Activated effector memory CD4-positive, alpha-beta T cell treated with Interleukin-2 at 50 U/mL for 16 hours (primary cell): ENCODE measurements around the gene MRPL28.
"Not testable (repeated sequence)": the region's sequence is repeated elsewhere in the genome, so short reads cannot be mapped to it uniquely, and the experiment has no call there.

Source experiments
- DNase-seq: peaks from one replicate; pipeline ENCODE4 v3.0.0-alpha.2; 2020

MRPL28 gene

DNA sequence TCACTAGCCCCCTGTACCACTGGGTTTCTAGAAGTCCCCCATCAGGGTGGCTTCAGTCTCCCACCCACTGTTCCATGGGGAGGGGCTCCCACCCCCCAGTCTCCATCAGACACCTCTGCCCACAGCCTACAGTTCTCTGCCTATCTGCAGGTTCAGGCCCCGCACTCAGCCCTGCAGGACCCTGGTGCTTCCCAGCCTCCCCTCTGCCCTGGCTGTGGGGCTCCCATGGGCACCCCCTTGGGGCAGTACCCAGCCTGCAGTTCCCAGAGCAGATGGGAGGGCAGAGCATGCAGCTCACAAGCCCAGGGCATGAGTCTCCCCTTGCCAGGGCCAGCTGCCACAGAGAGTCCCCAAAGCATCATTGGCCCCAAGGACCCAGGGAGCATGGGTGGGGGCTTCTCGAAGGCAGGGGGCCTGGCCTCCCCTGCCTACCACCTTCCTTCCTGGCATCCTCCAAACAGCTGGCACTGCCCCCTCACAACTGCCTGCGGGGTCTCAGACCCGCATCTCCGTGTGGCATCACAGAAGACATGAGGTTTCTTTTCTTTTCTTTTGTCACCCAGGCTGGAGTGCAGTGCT lies 2.8 kb upstream of the MRPL28 start:
- no peak for DNase-seq

DNA sequence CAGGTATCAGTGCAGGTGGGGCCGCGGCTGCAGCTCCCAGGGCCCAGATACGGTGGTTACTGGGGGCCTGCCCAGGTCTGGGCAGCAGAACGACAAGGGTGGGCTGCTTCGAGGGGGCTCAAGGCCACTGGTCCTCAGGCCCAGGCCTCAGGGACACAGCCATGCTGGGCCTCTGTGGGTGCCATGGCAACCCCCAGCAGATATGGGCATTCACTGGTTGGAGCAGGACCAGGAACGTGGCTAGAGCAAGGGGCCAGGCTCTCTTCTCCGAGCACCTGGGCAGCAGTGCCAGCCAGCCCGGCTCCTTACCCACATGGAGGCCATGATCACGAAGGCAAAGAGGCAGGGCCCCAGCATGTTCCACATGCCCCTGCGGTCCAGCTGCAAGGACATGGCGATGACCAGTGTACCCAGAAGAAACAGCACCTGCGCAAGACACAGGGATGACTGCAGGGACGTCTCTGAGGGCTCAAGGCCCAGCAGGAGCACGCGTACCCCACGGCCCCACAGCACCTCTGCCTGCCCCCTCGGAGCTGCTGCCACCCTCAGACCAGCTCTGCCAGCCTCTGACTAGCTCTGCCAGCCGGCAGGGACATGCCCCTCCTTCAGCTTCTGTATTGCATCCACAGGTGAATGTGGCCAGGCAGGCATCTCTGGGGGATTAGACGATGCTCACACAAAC lies 2.1 kb upstream of the MRPL28 start:
- DNase-seq = no peak

DNA sequence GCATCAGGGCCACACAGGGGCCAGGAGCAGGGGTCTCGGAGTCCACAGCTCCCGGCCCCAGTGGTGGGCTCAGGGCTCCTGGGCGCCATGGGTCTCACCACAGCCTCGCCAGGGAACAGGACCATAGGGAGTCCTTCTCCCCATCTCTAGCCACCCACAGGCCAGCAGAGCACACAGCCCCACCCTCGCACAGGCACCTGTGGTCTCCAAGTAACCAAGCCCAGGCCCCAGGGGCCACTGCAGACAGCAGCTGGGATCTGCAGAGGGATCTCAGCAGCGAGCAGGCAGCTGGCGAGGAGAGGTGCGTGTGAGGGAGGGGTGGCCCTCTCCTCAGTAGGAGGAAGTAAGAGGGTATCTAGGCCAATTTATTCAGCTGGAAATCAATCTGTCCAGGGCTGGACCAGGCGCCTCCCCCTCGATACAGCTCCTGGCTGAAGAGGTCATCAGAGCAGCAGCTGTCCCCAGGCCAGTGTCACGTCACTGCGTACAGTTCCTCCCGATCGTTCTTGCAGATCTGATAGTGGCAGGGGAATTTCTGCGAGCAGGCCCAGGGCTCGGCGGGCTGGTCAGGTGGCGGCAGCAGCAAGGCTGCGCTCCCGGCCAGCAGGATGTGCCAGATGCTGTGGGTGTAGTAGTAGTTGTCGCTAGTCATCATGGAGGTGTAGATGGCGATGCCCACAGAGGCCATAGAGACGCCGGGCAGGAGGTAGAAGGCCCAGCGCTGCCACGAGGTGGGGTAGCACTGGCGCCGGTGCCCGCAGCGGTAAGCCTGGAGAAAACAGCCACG lies 1.4 kb upstream of the MRPL28 start:
- no peak for DNase-seq

DNA sequence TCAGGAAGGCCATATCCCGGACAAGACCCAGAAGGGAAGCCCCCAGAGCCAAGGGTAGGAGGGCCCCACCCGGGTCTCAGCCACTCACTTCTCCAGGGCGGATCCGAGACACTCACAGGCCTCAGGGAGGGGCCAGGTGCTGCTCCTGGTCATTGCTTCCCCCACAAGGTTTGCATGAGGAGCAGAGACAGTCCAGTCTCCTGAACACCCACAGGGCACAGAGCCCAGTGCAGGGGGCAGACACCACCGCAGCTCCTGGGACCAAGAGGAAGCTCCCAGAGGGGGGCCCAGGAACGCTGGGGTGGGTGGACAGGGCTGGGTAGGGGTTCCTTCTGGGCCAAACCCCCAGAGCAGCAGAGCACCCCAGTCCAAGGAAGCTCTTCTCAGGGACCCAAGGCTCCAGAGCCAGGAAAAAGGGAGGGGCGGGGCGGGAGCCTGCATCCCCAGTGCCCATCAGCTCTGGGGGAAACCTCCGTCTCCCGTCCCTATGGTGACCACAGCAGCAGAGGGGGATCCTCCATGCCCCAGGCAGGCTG lies 709 bp upstream of the MRPL28 start:
- no peak for DNase-seq

DNA sequence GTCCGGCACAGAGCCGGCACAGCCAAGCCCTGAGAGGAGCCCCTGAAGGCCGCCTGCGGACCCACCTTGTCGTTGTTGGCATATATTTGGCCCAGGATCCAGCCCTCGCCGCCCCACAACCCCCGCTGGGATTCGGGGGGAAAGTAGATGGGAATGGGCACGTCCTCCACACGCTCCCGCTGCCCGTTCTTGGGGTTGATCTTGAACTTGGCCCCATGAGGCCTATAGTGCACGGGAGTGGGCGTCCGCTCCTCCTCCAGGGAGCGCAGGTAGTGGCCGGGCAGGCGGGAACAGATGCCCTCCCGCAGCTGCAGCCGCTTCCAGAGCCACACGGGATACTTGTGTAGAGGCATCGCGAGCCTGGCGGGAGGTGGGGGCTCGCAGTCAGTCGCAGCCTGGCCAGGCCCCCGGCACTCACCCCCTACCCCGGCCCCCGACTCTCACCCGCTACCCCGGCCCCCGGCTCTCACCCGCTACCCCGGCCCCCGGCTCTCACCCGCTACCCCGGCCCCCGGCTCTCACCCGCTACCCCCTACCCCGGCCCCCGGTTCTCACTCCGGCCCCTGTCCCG lies 387 bp downstream of the MRPL28 start:
- no peak for DNase-seq

DNA sequence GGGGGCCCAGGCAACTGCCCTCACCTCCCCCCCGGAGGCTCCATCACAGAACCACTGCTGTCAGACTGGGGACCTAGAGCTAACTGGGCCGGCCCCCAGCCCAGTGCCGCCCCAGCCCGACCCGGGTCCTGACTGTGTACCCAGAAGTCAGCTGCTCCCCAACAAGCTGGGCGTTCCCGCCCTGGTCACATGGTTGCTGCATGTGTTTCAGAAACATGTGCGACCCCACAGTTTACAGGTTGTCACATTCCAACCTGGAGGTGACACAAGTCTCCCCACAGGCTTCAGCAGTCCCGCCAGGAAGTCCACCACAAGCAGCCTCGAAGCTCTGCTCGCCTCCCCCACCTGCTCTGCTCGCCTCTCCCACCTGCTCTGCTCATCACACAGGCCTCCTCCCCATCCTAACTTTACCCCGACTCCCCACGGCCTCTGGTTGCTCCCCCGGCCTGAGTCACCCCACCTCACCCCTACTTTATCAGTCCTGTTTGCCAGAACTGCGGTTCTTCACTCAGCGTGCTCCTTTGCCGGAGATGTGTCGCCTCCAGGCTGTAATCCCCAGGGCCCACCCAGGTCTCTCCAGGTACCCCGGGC lies 968 bp downstream of the MRPL28 start:
- DNase-seq = no peak

DNA sequence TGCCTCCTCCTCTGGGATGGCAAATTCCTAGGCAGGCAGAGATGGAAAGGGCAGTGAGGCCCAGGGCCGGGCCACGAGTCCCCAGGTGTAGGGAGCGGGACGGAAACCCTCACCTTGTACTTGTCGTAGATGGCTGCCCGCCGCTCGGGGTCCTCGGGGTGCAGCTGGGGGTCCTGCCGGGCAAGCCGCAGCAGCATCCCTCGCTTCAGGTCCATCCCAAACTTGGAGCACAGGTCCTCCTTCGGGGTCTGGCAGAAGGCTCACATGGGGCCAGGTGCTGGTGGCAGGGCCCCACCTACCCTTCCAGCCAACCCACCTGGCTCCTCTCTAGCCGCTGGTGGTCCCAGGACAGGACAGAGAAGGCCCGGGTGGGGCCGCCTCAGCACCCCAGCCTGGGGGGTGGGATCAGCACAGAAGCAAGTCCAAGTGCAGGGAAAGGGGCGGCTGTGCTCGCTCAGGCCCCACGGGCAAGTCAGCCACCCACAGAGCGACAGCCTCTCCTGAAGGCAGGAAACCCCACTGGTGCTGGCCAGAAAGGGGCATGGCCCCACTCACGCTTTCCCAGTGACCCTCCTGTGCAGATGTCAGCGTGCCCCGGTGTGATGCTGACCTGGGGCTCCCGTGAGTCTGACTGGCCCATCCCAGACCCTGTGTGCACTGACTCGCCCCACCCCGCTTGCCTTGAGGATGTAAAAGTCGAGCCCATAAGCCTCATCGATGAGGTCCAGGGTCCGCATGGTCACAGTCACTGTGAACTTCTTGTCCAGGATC lies 1.8 kb downstream of the MRPL28 start:
- DNase-seq = no peak

DNA sequence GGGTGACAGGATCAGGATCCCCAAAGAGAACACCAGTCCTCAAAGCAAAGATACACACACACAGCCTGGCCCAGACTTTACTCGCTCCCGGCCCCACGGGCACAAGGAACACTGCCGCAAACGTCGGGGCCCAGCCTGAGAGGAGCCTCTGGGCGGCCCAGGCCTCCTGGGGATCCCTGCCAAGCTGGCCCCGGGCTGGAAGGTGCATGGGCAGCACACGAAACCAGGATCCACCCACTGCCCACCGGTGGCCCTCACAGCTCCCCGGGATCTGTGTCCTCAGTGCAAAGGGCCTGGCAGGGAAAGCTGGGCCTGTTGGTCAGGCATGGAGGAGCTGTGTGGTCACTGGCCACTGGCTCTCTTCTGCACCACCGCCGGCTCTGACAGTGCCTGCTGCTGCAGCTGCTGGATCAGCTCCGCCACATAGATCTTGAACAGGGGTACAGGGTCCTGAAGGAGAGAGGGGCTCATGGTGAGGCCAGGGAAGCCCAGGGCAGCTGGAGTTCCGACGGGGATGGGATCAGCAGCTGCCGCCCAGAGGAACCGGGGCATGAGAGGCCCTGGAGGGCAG lies 2.9 kb downstream of the MRPL28 start:
- DNase-seq = no peak

DNA sequence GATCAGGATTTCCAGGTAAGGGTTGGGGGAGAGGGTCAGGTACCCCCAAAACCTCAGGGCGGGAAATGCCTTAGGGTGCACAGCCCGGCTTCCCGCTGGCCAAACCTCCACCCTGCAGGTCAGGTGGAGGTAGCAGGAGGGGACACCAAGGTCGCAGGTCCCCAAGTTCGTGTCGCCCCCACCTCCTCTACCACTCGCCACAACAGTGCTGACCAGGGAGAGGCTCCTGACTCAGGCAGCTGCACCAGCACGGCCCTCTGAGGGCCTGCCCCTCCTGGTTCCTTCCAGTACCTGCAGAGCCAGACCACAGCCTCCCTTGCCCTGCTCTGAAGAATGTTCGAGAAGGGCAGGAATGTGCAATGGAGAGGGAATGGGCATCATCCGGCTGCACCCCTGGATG lies 3.9 kb downstream of the MRPL28 start:
- no peak for DNase-seq

DNA sequence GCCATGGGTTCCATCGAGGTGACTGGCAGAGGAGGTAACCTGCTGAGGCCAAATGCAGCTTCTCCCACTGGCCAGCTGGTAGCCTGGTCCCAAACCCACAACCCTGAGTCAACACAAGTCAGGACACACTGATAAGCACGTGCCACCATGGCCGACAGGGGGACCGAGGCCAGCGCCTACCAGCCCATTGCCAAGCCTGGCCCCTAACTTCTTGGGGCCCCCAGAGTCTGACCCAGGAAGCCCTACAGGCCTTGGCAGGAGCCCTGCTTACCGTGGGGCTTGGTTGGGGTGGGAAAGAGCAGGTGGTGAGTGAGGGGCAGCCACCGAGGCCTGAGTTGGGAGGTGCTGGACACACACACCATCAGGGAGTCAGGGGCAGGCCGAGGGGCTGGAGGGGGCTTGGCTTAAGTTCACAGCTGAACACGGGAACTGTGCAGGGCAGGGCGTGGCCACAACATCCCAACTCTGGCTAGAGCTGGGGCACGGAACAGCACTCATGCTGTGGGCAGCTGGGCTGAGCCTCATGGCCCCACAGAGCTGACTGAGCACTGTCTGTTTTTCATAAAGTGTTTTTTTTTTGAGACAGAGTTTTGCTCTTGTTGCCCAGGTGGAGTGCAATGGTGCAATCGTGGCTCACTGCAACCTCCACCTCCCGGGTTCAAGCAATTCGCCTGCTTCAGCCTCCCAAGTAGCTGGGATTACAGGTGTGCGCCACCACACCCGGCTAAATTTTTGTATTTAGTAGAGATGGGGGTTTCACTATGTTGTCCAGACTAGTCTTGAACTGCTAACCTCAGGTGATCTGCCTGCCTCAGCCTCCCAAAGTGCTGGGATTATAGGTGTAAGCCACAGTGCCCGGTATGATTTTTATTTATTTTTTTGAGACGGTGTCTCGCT lies 5.5 kb downstream of the MRPL28 start:
- no peak for DNase-seq

DNA sequence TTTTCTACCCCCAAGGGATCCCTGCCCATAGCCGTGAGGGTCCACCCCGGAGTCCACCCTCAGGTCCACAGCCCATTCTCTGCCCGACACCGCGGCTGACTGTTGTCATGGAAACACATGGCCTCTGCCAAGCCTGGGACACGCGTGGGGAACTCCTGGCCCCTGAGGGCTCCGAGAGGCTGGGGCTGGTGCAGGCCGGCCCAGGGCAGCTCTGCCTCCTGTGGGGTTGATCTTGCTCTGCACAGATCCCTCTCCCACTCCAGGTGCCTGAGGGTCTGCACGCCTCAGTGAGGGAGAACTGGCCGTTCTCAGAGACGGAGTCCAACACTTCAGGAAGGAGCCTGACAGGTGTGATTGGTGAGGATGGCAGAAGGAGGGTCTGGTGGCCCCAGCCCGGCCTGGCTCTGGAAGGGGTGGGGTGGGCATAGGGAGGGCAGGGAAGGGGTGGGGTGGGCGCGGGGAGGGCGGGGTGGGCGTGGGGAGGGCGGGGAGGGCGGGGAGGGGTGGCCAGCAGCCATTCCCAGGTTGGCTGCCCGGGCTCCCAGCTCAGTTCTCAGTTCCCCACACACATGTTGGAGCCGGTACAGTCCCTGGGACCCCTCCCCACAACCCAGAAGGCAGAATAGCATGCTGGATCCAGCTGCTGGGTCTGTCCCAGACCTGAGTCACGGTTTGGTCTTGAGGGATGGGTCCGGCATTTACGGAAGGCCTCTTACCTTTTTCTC lies 6.4 kb downstream of the MRPL28 start:
- DNase-seq = no peak

DNA sequence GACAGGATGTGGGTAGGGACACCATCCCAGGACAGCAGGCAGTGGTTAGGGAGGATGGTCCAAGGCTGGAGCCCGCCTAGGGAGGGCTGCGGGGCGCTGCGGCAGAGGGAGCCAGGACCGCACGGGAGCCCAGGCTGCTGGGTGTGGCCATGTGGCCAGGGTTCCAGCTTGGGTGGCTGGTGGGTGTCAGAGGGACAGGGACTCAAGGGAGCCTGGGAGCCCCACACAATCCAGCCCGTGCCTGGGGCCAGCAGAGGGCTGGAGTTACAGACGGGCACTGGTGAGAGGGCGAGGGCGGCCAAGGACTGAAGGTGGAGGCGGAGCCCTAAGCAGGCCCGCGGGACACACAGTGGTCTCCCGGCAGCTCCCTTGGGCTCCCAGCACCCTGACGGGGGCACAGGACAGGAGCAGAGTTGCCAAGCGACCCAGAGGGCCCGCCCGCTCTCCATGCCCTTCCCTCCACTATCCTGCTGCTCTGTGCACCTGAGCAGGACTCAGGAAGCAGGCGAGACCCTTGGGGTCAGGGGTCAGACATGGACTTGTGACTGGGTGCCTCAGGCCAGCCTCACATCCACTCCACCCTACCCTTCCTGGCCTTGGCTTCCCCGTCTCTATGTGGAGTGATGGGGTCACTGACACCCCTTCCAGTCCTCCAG lies 7.1 kb downstream of the MRPL28 start:
- no peak for DNase-seq

DNA sequence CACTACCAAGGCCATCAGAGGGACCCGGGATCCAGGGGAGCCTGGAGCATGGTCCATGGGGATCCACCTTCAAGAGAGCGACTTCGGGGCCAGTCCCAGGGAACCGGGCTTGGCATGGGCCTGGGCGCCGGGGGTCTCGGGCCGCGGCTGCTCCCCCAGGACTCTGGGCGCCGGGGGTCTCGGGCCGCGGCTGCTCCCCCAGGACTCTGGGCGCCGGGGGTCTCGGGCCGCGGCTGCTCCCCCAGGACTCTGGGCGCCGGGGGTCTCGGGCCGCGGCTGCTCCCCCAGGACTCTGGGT lies 7.7 kb downstream of the MRPL28 start:
- not testable (repeated sequence) for DNase-seq

DNA sequence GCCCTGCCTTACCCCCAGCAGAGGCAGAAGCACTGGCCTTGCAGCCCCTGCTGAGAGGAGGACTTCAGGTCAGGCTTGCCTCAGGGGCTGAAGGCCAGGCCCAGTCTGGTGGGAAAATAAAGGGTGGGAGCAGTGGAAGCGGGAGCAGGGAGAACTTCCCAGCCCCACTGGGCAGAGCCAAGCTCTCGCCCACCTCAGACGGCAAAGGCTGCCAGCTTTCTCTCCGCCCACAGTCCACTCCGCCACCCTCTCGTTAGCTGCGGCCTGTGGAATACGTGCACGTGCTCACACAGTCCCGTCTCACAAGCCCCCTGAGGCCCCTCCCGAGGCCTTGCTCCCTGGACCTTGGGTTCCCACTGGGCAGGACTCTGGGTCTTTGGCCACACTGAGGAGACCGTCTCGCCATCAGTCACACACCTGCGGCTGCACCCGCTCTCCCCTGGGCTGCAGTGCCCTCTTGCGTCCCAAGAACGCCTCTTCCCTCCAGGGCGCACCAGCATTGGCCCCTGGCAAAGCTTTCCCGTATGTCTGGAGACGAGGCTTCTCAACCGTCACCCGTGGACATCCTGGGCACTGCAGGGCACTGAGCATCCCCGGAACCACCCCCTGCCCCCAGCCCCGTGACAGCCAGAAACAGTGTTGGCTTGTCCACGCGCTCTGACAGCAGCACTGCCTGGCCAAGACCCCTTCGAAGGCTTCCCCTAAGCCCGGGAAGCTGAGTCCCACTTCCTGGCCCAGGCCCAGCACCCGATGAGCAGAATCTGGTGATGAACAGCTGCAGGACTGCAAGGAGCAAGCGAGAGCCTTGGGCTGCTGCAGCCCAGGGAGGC lies 8.3 kb downstream of the MRPL28 start:
- peak; percentile 62 for DNase-seq

DNA sequence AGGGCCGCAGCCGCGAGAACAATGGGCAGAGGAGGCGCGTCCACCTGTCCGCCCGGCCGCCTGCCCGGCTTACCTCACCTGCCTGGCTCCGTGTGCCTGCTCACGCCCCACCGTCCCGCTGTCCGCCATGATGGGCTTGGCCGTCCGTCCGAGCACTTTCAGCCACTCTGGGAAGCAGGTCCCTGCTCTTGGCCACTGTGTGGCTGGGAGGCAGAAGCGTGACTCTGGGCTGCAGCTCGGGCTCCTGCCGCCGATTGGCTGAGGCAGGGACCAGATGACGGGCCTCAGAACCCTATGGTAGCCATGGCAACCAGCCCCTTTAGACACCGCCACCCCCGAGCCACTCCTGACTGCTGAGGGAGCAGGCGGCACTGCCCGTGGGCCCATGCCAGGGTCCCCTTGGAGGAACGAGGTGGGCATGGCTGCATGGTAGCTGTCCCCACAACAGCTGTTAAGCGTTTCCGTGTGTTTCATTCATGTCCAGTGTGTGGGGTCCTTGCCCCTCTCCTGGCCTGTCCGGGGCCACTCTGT lies 8.9 kb downstream of the MRPL28 start:
- no peak for DNase-seq

DNA sequence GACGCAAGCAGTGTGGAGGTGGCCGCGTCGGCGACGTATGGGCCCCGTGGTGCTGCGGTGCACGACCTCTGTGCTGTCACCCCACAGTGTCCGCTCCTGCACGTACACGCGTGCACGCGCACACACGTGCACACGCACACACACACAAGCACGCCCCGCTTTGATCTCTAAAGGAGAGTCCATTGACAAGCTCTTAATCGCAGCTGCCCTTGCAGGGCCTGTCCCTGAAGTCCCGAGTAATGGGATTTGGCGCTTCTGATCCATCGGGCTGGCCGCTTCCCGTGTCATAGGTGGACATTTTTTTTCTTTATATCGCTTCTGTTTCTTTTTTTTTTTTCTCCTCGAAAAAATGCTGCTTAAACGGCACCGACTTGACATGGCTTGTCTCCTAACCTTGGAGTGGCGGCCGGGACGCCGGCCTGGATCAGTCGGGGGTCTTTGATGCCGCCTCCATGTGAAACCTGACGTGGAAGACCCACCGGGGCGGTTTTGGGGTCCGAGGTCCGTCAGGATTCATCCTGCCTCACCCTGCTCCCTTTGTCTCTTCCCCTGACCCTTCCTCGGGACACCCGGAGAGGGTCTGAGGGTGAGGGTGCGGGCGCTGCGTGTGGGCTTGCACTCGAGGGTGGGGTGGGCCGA lies 9.5 kb downstream of the MRPL28 start:
- no peak for DNase-seq

DNA sequence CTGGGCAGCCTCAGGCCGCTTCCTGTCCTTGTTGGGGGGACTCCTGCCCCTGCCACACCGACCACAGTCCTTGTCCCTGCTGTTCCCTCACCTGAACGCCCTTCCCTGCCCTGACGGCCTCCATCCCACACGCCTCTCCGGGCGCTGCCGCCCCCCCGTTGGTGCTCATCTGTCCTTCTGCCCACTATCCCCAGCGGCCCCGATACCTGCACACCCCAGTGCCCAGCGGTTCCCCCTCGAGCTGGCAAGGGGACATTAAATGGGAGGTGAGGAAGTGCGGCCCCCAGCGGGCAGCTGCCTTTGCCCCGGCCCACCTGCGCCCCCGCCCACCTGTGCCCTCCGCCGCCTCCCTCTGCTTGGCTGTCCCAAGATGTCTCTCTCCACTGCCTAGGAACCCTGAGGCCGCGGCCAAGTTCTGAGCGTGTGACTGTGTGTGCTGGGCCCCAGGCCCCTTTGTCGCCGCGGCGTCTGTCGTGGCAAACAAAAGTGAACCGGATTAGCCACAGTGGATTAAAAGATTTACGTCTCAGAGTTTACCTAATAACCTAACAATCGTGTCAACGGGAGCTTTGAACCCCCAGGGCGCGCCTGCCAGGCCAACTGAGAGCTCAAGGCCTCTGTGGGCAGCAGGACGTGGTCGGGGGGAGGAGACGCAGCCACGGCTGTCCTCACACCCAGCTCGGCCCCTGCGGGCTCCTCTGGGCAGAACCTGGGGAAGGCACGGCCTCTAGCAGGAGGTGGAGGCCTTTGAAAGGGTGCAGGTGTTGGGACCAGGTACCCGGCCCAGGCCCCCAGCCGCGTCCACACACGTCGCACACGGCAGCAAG lies 10.3 kb downstream of the MRPL28 start:
- DNase-seq = no peak
